H1 (cell line): ENCODE results near the gene NUBP2. TPM values are rescaled to one million over a fixed set of nuclear protein-coding genes. Genes with fewer than 3 reads are reported as not detected.

ENCODE experiments used
- CBX5 ChIP-seq: fragments of 300-800, 300-1000 bp; sonication (generic); IDR thresholded peaks from 2 replicates; pipeline ENCODE4 v1.7.1; 2016; ENCODE audit warnings: antibody characterized with exemption, low read length, low read depth
- CHD2 ChIP-seq: IDR thresholded peaks from 2 replicates; pipeline ENCODE4 v1.6.1; 2012; ENCODE audit warnings: low read length, improper control_type of control experiment
- TAF7 ChIP-seq: optimal IDR thresholded peaks from 2 replicates; pipeline ENCODE3; 2011; ENCODE audit warnings: low read depth, mild to moderate bottlenecking, inconsistent platforms, low read length, moderate library complexity, borderline replicate concordance
- polyA plus RNA-seq, 7 experiments: library from polyadenylated mRNA; depleted of rRNA in 3 of 7; stranded (reverse) in 5 of 7; unstranded in 2 of 7; fragments of >200 nt in 5 of 7; fragments of 200-250 nt in 2 of 7; gene quantifications; 1 replicate in 5 of 7; 2 replicates in 1 of 7; 4 replicates in 1 of 7; pipeline versions ENCODE4 v1.2.1 to v1.2.3, GENCODE V29; 2011 to 2013; ENCODE audit warnings: missing spikeins in 2 of 7, mixed read lengths in 2 of 7
- total RNA-seq: library from RNA; stranded (reverse); fragmentation: NEBNext Ultra II Directional; extraction: Animal tissue kit (Norgen Biotek cat#: 25700); gene quantifications from 2 replicates; pipeline ENCODE4 v1.2.1, GENCODE V29; 2021
- TF ChIP-seq, protein P1 (sequence below): IDR thresholded peaks from 2 replicates; pipeline ENCODE4 v1.6.1; 2011; ENCODE audit warnings: low read length, improper control_type of control experiment

NUBP2 gene
- total and polyA plus RNA-seq, 2 of the 8 experiments (the other 6 are each of a cell fraction or from before 2014, with no cell fraction given): 70.3 to 96.9 TPM

DNA sequence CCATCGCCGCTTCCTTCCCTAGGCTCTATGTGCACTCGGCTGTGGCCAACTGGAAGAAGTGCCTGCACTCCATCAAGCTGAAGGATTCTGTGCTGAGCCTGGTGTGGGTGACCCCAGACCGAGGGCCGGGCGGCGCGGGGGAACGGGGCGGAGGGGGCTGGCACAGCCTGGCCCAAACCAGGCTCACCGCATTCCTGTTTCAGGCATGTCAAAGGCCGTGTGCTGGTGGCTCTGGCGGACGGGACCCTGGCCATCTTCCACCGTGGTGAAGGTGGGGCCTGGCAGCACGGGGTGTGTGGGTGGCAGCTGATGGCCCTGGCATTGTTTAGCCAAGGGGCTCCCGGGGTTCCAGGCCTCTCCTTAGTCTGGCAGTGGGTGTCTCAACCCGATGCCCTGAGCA, 16.1 kb upstream of the NUBP2 start (continued):
- TF ChIP-seq, protein P1, sequence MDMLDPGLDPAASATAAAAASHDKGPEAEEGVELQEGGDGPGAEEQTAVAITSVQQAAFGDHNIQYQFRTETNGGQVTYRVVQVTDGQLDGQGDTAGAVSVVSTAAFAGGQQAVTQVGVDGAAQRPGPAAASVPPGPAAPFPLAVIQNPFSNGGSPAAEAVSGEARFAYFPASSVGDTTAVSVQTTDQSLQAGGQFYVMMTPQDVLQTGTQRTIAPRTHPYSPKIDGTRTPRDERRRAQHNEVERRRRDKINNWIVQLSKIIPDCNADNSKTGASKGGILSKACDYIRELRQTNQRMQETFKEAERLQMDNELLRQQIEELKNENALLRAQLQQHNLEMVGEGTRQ: no peak
- no peak for TF ChIP-seq TAF7
- TF ChIP-seq CHD2: no peak
- TF ChIP-seq CBX5: no peak
